Lower leg skin (tissue), 4 donors: Measurements from ENCODE around the gene COX7A2. TPM values are rescaled to one million over a fixed set of nuclear protein-coding genes. Genes with fewer than 3 reads are reported as not detected.

Experiments
- DNase-seq, 2 donors: peaks; one replicate each; pipeline ENCODE4 v3.0.0-alpha.2; 2019; ENCODE audit warnings: low spot score in 2 of 2
- H3K4me3 ChIP-seq: fragments of 200-600 bp; sonication (generic); 2 replicates; pipeline ENCODE4 v1.5.1; 2017; ENCODE audit warnings: mild to moderate bottlenecking, low read depth; ENCODE audit not compliant: poor library complexity, severe bottlenecking
- CTCF ChIP-seq, 3 donors: fragments of 450-650 bp; IDR thresholded peaks; one replicate each; pipeline ENCODE4 v1.5.1; 2016; ENCODE audit warnings: antibody characterized with exemption in 3 of 3, mild to moderate bottlenecking in 3 of 3, moderate library complexity in 2 of 3
- POLR2A ChIP-seq, 2 donors: fragments of 450-650 bp; IDR thresholded peaks; one replicate each; pipeline ENCODE4 v1.6.1; 2016 to 2017; ENCODE audit warnings: antibody characterized with exemption in 2 of 2, mild to moderate bottlenecking in 1 of 2, moderate library complexity in 1 of 2
- WGBS, 2 donors: methylation state at CpG; one replicate each; pipeline ENCODE4 v1.1.5; 2018; 5-methylcytosine and 5-hydroxymethylcytosine counted together
- intact Hi-C: fragments of 100-400 bp; cut with DNase I; formaldehyde crosslinking; loops from one replicate; pipeline ENCODE4 v1.15.0; 2023; ENCODE audit warnings: low total_unique reads
- total RNA-seq, 4 donors: library from RNA; depleted of rRNA; stranded (reverse); fragments of >200 nt; gene quantifications; one replicate each; pipeline ENCODE4 v1.1.0, GENCODE V29; 2016

The COX7A2 gene
- total RNA-seq, 4 donors from 2014 or later = 90.2 to 517 (median 146) TPM

GRCh38 chr6:75201021-75201420 lies 42.6 kb downstream of the COX7A2 start:
- DNase-seq = no peak
- 38 to 39% methylated on average over 1 of the region's 1 CpG for WGBS, 2 donors
- no peak for TF ChIP-seq POLR2A (IDR thresholded peaks at IDR 0.05)
- TF ChIP-seq CTCF (IDR thresholded peaks at IDR 0.05) = no peak
- H3K4me3 ChIP-seq = no peak overlapping the region
- intact Hi-C loops = loop anchor here (5.0 to 10.0 kb wide), 3 partner anchors 429 to 1346 kb away; no protein-coding TSS in a partner anchor

- intact Hi-C loops = loop anchor here (5.0 to 10.0 kb wide), 3 partner anchors 428 to 1345 kb away; no protein-coding TSS in a partner anchor
- no peak for TF ChIP-seq CTCF (IDR thresholded peaks at IDR 0.05)
- 55 to 65% methylated on average over 3 of the region's 3 CpGs for WGBS, 2 donors
- no peak for DNase-seq
- H3K4me3 ChIP-seq = no peak overlapping the region
Measured at GRCh38 chr6:75199889-75200288, 43.7 kb downstream of the COX7A2 start.

- H3K4me3 ChIP-seq = no peak overlapping the region
- no peak for DNase-seq
- 26 to 50% methylated on average over 2 of the region's 2 CpGs for WGBS, 2 donors
- no peak for TF ChIP-seq CTCF (IDR thresholded peaks at IDR 0.05)
- no peak for TF ChIP-seq POLR2A (IDR thresholded peaks at IDR 0.05)
- intact Hi-C loops = no loop called here
Measured at GRCh38 chr6:75196081-75196687, 47.4 kb downstream of the COX7A2 start.

GRCh38 chr6:75188221-75188925 lies 55.2 kb downstream of the COX7A2 start:
- no peak for TF ChIP-seq CTCF (IDR thresholded peaks at IDR 0.05)
- no peak for TF ChIP-seq POLR2A (IDR thresholded peaks at IDR 0.05)
- intact Hi-C loops = no loop called here
- DNase-seq = no peak
- no peak overlapping the region for H3K4me3 ChIP-seq
- 60 to 71% methylated on average over 3 of the region's 3 CpGs for WGBS, 2 donors

Other genes with a start within 250 kb of the COX7A2 start
- 100 to 1,000 TPM in 1 of 4 donors, 10 to 100 TPM in 3; 42.2 to 132 (median 55.0) TPM for gene COL12A1, start 37.7 kb downstream of the COX7A2 start, total RNA-seq
- 10 to 100 TPM; 32.5 to 59.8 (median 54.7) TPM for gene TMEM30A, start 41.0 kb upstream of the COX7A2 start, total RNA-seq
- 1 to 10 TPM in 2 of 4 donors, under 1 TPM in 2; 0.38 to 1.6 (median 0.92) TPM for gene FILIP1, start 250.0 kb upstream of the COX7A2 start, total RNA-seq